Measurements from ENCODE around the gene RTRAF.

Gene RTRAF

GRCh38 chr14:52000019-52000582 is 10.8 kb downstream of the RTRAF start:
- Histone ChIP-seq H4K20me1 (ENCODE audit: insufficient read depth) (no peaks in the 10 kb centered on the region), H2AFZ (ENCODE audit: low read depth) (no peak overlapping the region), H3K4me3 (IDR thresholded peaks at IDR 0.05; ENCODE audit: insufficient read depth, low read depth, low read length) (no peak overlapping the region), H3K36me3 (ENCODE audit: insufficient read depth) (no peaks in the 10 kb centered on the region), H3K4me1 (ENCODE audit: low read depth, poor library complexity, severe bottlenecking) (no peaks in the 10 kb centered on the region), H3K27me3 (ENCODE audit: insufficient read depth, low read depth) (no peaks in the 10 kb centered on the region), H3K9ac (no peak overlapping the region), H3K27ac (no peak overlapping the region), H3K79me2 (ENCODE audit: insufficient read depth, low read depth) (no peaks in the 10 kb centered on the region), H3K4me2 (no peak overlapping the region)
- TF ChIP-seq, protein P1, sequence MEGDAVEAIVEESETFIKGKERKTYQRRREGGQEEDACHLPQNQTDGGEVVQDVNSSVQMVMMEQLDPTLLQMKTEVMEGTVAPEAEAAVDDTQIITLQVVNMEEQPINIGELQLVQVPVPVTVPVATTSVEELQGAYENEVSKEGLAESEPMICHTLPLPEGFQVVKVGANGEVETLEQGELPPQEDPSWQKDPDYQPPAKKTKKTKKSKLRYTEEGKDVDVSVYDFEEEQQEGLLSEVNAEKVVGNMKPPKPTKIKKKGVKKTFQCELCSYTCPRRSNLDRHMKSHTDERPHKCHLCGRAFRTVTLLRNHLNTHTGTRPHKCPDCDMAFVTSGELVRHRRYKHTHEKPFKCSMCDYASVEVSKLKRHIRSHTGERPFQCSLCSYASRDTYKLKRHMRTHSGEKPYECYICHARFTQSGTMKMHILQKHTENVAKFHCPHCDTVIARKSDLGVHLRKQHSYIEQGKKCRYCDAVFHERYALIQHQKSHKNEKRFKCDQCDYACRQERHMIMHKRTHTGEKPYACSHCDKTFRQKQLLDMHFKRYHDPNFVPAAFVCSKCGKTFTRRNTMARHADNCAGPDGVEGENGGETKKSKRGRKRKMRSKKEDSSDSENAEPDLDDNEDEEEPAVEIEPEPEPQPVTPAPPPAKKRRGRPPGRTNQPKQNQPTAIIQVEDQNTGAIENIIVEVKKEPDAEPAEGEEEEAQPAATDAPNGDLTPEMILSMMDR (conservative IDR thresholded peaks at IDR 0.05; ENCODE audit: low read depth, low read length) = no peak

DNA sequence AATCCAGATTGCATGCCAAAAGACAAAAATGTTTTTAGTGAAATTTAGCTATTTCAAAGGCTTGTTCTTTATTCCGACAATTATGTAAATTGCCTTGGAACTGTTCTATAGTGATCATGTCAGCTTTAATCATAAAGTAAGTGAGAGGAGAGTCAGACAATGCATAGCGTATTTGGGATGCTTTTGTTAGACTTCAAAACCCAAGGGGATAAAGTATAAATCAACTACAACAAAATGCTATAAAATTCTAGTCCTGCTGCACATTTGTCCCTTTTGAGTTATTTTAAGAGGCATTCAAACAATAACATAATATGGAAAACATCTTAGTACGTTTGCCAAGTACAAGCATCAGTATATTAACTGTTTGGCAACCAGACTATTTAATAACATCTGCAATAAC is 11.3 kb downstream of the RTRAF start:
- Histone ChIP-seq H3K27ac (no peak overlapping the region), H3K27me3 (ENCODE audit: insufficient read depth, low read depth) (no peaks in the 10 kb centered on the region), H4K20me1 (ENCODE audit: insufficient read depth) (no peaks in the 10 kb centered on the region), H3K9ac (no peak overlapping the region), H2AFZ (ENCODE audit: low read depth) (no peak overlapping the region), H3K4me3 (IDR thresholded peaks at IDR 0.05; ENCODE audit: insufficient read depth, low read depth, low read length) (no peak overlapping the region), H3K36me3 (ENCODE audit: insufficient read depth) (no peaks in the 10 kb centered on the region), H3K4me2 (no peak overlapping the region), H3K4me1 (ENCODE audit: low read depth, poor library complexity, severe bottlenecking) (no peaks in the 10 kb centered on the region), H3K79me2 (ENCODE audit: insufficient read depth, low read depth) (no peaks in the 10 kb centered on the region)
- TF ChIP-seq, protein P1 (conservative IDR thresholded peaks at IDR 0.05; ENCODE audit: low read depth, low read length) = no peak

DNA sequence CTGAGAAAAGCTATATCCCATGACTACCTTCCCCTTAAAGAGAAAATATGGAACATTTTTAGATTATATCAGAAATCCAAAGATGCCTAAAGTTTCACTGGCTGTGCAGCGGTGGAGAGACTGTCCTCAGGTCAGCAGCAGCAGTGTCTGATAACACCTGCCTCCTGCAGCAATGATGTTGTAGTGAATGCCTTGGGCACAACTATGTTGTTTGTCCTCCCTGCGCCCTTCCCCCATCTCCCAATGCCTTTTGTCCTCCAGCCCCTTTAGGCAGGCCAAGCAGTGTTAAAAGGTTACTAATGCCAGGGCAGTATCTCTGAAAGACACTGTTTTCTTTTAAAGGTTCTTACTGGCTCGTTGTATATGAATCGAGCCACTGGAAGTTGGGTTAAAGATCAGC is 13.2 kb downstream of the RTRAF start:
- H3K27ac ChIP-seq = no peak overlapping the region
- H3K79me2 ChIP-seq (ENCODE audit: insufficient read depth, low read depth) = no peaks in the 10 kb centered on the region
- no peak overlapping the region for H3K4me2 ChIP-seq
- TF ChIP-seq, protein P1 (conservative IDR thresholded peaks at IDR 0.05; ENCODE audit: low read depth, low read length) = no peak
- H3K27me3 ChIP-seq (ENCODE audit: insufficient read depth, low read depth) = no peaks in the 10 kb centered on the region
- H2AFZ ChIP-seq (ENCODE audit: low read depth) = no peak overlapping the region
- H3K36me3 ChIP-seq (ENCODE audit: insufficient read depth) = no peaks in the 10 kb centered on the region
- no peak overlapping the region for H3K9ac ChIP-seq
- H4K20me1 ChIP-seq (ENCODE audit: insufficient read depth) = no peaks in the 10 kb centered on the region
- no peaks in the 10 kb centered on the region for H3K4me1 ChIP-seq (ENCODE audit: low read depth, poor library complexity, severe bottlenecking)
- no peak overlapping the region for H3K4me3 ChIP-seq (IDR thresholded peaks at IDR 0.05; ENCODE audit: insufficient read depth, low read depth, low read length)

DNA sequence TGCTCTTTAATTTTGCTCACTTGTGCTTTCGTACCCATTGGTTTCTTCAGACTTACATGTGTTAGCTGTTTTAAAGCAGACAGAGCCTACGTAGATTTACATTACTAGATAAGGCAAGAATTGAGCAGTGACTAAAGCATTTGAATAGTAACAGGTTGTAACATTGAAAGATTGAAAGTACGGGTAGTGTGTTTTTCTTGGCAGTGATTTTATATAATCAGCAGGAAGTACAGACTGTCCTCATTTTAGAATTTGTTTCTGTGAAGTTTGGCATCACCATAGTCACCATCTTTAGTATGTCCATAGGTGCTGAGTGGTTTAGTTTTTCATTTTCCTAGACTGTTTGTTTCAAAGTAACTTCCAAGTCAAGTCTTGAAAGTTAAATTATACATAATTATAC is 14.0 kb downstream of the RTRAF start:
- TF ChIP-seq, protein P1 (conservative IDR thresholded peaks at IDR 0.05; ENCODE audit: low read depth, low read length) = no peak
- Histone ChIP-seq H3K4me3 (IDR thresholded peaks at IDR 0.05; ENCODE audit: insufficient read depth, low read depth, low read length) (no peak overlapping the region), H3K27me3 (ENCODE audit: insufficient read depth, low read depth) (no peaks in the 10 kb centered on the region), H3K4me2 (no peak overlapping the region), H3K9ac (no peak overlapping the region), H2AFZ (ENCODE audit: low read depth) (no peak overlapping the region), H4K20me1 (ENCODE audit: insufficient read depth) (no peaks in the 10 kb centered on the region), H3K36me3 (ENCODE audit: insufficient read depth) (no peaks in the 10 kb centered on the region), H3K79me2 (ENCODE audit: insufficient read depth, low read depth) (no peaks in the 10 kb centered on the region), H3K4me1 (ENCODE audit: low read depth, poor library complexity, severe bottlenecking) (no peaks in the 10 kb centered on the region), H3K27ac (no peak overlapping the region)

Measured in KMS-11 (cell line).